NCI-H1105 treated with DMSO at 0.1 percent for 48 hours (cell line): Measurements from ENCODE around the gene ATXN7L1.

Source experiments
- DNase-seq: peaks from one replicate; lab custom pipeline; 2025; lab: John Stamatoyannopoulos, UW

ATXN7L1 gene

GRCh38 chr7:105675934-105676371 is 200.4 kb downstream of the ATXN7L1 start:
- DNase-seq, result peak; percentile 74

GRCh38 chr7:105674200-105674920 is 202.0 kb downstream of the ATXN7L1 start:
- no peak for DNase-seq

GRCh38 chr7:105673367-105674084 is 202.9 kb downstream of the ATXN7L1 start:
- peak; percentile 100 for DNase-seq

GRCh38 chr7:105672801-105673200 is 203.6 kb downstream of the ATXN7L1 start:
- peak; percentile 95 for DNase-seq

- no peak for DNase-seq
Measured at GRCh38 chr7:105666324-105666723, 210.1 kb downstream of the ATXN7L1 start.

GRCh38 chr7:105665684-105666083 is 210.7 kb downstream of the ATXN7L1 start:
- DNase-seq, result no peak

GRCh38 chr7:105664816-105665525 is 211.4 kb downstream of the ATXN7L1 start:
- peak; percentile 87 for DNase-seq

GRCh38 chr7:105662998-105663397 is 213.4 kb downstream of the ATXN7L1 start:
- peak; percentile 72 for DNase-seq

- no peak for DNase-seq
Measured at GRCh38 chr7:105661625-105662024, 214.8 kb downstream of the ATXN7L1 start.

GRCh38 chr7:105656922-105657521 is 219.4 kb downstream of the ATXN7L1 start:
- peak; percentile 20 for DNase-seq

GRCh38 chr7:105655500-105656380 is 220.7 kb downstream of the ATXN7L1 start:
- DNase-seq, result peak; percentile 30

- no peak for DNase-seq
Measured at GRCh38 chr7:105655067-105655466, 221.3 kb downstream of the ATXN7L1 start.

GRCh38 chr7:105654095-105654686 is 222.2 kb downstream of the ATXN7L1 start:
- DNase-seq, result no peak

- no peak for DNase-seq
Measured at GRCh38 chr7:105653441-105654005, 222.9 kb downstream of the ATXN7L1 start.

GRCh38 chr7:105652359-105652993 is 223.9 kb downstream of the ATXN7L1 start:
- peak; percentile 81 for DNase-seq

- DNase-seq, result no peak
Measured at GRCh38 chr7:105651798-105652197, 224.6 kb downstream of the ATXN7L1 start.

GRCh38 chr7:105650382-105650970 is 225.9 kb downstream of the ATXN7L1 start:
- no peak for DNase-seq

GRCh38 chr7:105649727-105650381 is 226.5 kb downstream of the ATXN7L1 start:
- DNase-seq, result no peak
